ENCODE measurements around the gene PGLYRP1. TPM values are rescaled to one million over a fixed set of nuclear protein-coding genes. Genes with fewer than 3 reads are reported as not detected.

PGLYRP1 gene
- total RNA-seq, 1 experiment from 2014 or later: not detected

DNA sequence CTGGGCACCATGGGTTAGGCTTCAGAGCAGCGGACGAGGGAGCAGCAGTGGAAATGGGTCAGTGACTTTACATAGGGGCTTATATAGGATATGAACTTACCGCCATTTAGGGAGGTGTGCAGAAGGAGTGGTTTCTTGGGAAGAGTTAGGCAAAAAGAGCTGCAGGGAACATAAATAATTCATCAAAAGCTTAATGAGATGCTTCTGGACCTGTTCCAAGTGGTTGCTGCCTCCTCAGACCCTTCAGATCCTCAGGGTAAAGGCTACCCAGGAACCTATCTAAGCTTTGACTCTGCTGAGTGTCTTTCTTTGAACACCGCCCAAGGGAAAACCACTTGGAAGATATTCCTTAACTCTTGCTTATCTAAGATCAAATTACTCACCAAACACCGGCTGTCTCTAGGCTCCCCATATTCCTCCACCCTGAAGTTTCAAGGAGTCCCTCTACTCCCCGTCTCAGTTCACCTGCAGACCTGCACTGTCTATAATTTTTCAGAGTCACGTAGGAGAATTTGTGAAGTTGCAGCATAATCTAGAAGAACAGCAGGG lies 18.2 kb upstream of the PGLYRP1 start, which contains the start of gene IGFL4:
TSS of gene IGFL4 (minus strand) at position 51 of the 549 bp plus-strand sequence. CDS start at position 11, 40 bp downstream.
- peaks cover 67% of the 10 kb centered on the region for H3K27me3 Mint-ChIP-seq (ENCODE audit: low read depth)
- H3K4me3 Mint-ChIP-seq: no peak within 1 kb of the TSS
- Histone ChIP-seq H3K4me1 (ENCODE audit: insufficient read depth, low read length) (no peaks in the 10 kb centered on the region), H3K27me3 (ENCODE audit: insufficient read depth, low read length) (no peaks in the 10 kb centered on the region), H3K9me3 (ENCODE audit: control insufficient read depth, low read depth, low read length) (peaks cover 5% of the 10 kb centered on the region), H3K79me1 (ENCODE audit: insufficient read depth, low read depth, low read length, poor library complexity, severe bottlenecking) (no peaks in the 10 kb centered on the region), H2AFZ (ENCODE audit: low read length) (no peak within 1 kb of the TSS), H3K9ac (ENCODE audit: extremely low read depth, insufficient read length, low read length) (no peak within 1 kb of the TSS), H3K79me2 (ENCODE audit: insufficient read depth, low read length) (no peaks in the 10 kb centered on the region), H3K4ac (ENCODE audit: low read depth, low read length) (no peak within 1 kb of the TSS), H3K14ac (ENCODE audit: insufficient read depth, low read length) (no peak within 1 kb of the TSS), H3K56ac (ENCODE audit: insufficient read length, low read depth, low read length) (no peak within 1 kb of the TSS), H3K23me2 (ENCODE audit: insufficient read length, low read depth, low read length, poor library complexity, severe bottlenecking) (no peaks in the 10 kb centered on the region), H4K91ac (ENCODE audit: insufficient read length, low read depth, low read length) (no peak within 1 kb of the TSS), H2AK5ac (ENCODE audit: insufficient read length, low read length) (no peak within 1 kb of the TSS), H2BK12ac (ENCODE audit: insufficient read length, low read depth, low read length) (no peak within 1 kb of the TSS), H3T11ph (ENCODE audit: low read length) (no peak within 1 kb of the TSS), H4K20me1 (ENCODE audit: control insufficient read depth, insufficient read depth, insufficient read length) (no peaks in the 10 kb centered on the region), H4K8ac (replicated peaks; ENCODE audit: insufficient read length, low read depth, low read length) (no peak within 1 kb of the TSS), H2BK15ac (ENCODE audit: low read depth, low read length) (no peak within 1 kb of the TSS), H2BK20ac (ENCODE audit: low read depth, low read length, poor library complexity, severe bottlenecking) (no peak within 1 kb of the TSS), H3K27ac (ENCODE audit: insufficient read length, low read depth, low read length) (no peak within 1 kb of the TSS), H4K5ac (ENCODE audit: insufficient read length, low read depth, low read length) (no peak within 1 kb of the TSS), H3K4me2 (ENCODE audit: insufficient read depth, insufficient read length, low read length) (no peak within 1 kb of the TSS), H2BK120ac (ENCODE audit: low read depth, low read length, poor library complexity, severe bottlenecking) (no peak within 1 kb of the TSS), H2BK5ac (ENCODE audit: insufficient read length, low read length) (no peak within 1 kb of the TSS), H3K23ac (ENCODE audit: insufficient read length, low read depth, low read length) (no peak within 1 kb of the TSS), H3K18ac (ENCODE audit: insufficient read length, low read depth, low read length) (no peak within 1 kb of the TSS)
- H3K27ac Mint-ChIP-seq: no peak within 1 kb of the TSS; a peak in 1 of 7 replicates
- TF ChIP-seq, protein P1, sequence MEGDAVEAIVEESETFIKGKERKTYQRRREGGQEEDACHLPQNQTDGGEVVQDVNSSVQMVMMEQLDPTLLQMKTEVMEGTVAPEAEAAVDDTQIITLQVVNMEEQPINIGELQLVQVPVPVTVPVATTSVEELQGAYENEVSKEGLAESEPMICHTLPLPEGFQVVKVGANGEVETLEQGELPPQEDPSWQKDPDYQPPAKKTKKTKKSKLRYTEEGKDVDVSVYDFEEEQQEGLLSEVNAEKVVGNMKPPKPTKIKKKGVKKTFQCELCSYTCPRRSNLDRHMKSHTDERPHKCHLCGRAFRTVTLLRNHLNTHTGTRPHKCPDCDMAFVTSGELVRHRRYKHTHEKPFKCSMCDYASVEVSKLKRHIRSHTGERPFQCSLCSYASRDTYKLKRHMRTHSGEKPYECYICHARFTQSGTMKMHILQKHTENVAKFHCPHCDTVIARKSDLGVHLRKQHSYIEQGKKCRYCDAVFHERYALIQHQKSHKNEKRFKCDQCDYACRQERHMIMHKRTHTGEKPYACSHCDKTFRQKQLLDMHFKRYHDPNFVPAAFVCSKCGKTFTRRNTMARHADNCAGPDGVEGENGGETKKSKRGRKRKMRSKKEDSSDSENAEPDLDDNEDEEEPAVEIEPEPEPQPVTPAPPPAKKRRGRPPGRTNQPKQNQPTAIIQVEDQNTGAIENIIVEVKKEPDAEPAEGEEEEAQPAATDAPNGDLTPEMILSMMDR (conservative IDR thresholded peaks at IDR 0.05): no peak
- peaks cover 0 to 7% of the 10 kb centered on the region in 2 experiments; a peak in 2 of 4 replicates for H3K4me1 Mint-ChIP-seq
- DNase-seq: no peak
- peaks cover 0 to 8% (median 6%) of the 10 kb centered on the region in 3 experiments; a peak in 6 of 7 replicates for H3K36me3 Mint-ChIP-seq (ENCODE audit: insufficient read depth in 1 of 3, low read depth in 3 of 3)
- no CpG with 5 or more reads among the region's 7 CpGs for WGBS (ENCODE audit: extremely low coverage, insufficient read length, low lambda C conversion rate)
- H3K9me3 Mint-ChIP-seq: peaks cover 39 to 60% of the 10 kb centered on the region in 2 experiments
